ENCODE measurements around the gene WDR27.
"Not testable (repeated sequence)": the region's sequence is repeated elsewhere in the genome, so short reads cannot be mapped to it uniquely, and the experiment has no call there.

WDR27 gene

GRCh38 chr6:169659820-169660610 is 41.8 kb downstream of the WDR27 start:
- FAIRE-seq = no peak

- no peak for FAIRE-seq
These were observed 44.6 kb downstream of the WDR27 start for GRCh38 chr6:169657284-169657610.

DNA sequence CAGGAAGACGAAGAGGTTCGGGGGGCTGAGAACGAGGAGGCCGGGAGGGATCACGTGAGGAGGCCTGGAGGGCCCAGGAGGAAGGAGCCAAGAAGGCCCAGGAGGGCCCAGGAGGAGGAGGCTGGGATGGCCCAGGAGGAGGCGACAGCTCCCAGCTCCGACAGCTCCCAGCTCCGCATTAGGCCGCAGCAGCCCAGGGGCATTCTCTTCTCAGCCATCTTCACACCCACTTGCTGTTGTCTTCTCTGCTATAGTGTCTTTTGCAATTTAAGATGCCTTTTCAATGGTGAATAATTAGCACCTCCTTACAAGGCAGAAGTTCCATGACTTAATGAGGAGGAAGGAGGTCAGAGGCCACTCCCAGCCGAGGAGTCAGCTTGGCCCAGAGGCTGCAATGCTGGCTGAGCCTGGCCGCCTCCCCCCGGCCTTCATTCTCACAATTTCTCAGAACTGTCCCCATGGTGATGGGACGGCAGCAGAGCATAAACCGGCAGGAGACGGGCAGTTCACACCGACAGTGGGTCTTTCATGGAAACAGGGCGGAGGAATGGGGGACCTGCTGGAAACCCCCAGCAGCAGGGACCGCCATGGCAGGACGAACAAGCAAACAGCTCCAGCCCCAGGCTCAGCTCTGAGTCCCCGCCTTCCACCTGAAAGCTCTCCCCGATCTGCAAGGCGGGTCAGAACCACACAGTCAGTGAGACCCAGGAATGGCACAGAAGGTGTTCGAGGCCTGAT is 45.1 kb downstream of the WDR27 start:
- FAIRE-seq = no peak

DNA sequence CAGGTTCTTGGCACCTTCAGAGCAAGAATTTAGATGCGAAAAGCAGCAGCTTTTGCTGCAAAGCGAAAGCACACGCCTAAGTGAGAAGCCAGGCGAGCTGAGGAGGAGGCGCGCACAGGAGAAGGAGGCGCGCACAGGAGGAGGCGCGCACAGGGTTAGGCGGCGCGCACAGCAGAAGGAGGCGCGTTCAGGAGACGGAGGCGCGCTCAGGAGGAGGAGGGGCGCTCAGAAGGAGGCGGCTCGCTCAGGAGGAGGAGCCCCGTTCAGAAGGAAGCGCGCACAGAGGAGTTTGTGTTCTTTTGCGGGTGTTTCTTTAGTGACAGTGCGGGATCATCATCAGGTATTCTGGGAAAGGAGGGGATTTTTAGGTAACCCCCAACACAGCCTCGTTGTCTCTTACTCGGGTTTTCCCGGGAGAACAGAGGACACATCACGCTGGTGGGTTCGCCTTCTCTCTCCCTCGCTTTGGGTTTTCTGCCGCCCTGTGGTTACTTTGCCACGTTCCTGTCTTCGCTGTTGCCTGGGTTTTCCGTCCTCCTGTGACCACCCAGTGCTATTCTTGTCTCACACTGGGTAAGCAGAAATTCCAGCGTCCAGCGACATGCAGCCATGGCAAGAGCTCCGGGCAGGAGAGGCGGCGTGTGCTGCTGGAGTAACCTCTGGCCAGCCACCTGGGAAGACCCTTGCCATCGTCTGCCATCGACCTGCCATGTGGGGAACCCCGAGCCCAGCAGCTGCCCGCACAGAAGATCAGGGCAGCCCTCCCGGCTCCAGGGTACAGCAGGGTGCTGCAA is 47.0 kb downstream of the WDR27 start:
- no peak for FAIRE-seq

- FAIRE-seq = no peak
These were observed 48.1 kb downstream of the WDR27 start for GRCh38 chr6:169653691-169654090.

- no peak for FAIRE-seq
These were observed 48.9 kb downstream of the WDR27 start for GRCh38 chr6:169652896-169653295.

DNA sequence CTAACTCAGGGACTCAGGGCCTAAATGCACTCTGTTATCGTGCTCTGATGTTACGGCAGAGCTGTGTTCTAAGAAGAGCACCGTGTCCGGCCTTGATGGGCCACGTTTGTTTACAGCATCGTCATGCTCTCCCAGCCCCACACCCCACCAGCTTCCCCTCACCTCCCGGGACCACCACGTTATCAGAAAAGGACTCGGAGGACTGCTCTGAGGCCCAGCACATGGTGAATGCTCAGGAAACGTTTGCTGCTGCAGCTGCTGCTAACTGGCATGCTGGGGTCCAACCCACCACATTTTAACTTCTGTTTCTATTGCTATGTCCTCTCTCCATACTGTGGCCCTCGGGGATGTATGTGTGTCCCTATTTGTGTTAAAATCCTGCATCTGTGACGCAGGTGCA is 50.3 kb downstream of the WDR27 start:
- FAIRE-seq = no peak

- no peak for FAIRE-seq
These were observed 50.9 kb downstream of the WDR27 start for GRCh38 chr6:169650959-169651292.

GRCh38 chr6:169650241-169650958 is 51.4 kb downstream of the WDR27 start:
- no peak for FAIRE-seq

- FAIRE-seq = no peak
These were observed 53.2 kb downstream of the WDR27 start for GRCh38 chr6:169648617-169649016.

DNA sequence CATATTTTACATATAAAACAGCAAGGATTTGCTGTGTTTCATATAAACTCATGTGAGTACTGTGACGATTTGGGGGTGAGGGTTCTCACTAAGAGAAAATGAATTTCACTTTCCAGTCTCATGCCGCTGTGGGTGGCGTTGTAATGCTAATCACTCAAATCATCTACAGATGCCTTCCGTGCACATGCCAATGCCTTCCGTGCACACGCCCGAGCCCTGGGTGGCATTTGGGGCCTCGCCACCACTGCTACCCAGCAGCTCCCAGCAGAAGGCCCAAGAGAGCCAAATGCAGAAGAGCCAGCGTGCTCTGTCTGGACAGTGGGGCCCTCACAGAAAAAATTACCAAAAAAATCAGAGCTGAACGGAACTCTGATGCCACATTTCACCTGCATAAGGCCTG is 53.7 kb downstream of the WDR27 start:
- no peak for FAIRE-seq

- FAIRE-seq = no peak
These were observed 54.2 kb downstream of the WDR27 start for GRCh38 chr6:169647637-169648036.

DNA sequence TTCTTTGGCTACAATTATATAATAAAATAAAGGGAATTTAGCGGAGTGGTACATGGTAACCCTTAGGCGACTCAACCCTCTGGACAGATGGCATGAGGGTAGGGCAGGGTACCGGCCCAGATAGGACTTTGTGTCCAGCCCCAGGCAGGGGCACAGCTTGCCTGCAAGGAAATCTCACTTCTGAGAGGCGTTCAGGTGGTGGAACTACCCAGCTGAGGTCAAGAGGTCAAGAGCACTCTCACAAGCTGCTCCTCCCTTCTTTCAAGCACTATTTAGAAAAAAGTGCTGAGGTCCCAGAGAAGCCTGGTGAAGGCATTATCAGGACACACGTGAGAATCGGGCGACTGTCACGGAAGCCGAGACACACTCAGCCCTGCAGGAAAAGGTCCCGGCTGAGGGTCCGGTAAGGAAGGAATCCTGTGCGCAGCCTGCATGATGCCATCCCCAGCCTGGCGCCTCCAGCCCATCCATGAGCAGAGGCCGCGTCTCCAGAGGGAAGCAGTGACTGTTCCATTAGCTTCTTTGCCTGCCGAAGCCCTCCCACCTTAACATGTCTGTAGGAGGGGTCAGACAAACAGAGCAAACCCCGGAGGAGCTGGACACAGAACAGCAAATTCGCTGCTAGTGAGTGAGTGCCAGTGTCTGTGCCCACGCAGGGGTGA is 54.8 kb downstream of the WDR27 start:
- FAIRE-seq = no peak

DNA sequence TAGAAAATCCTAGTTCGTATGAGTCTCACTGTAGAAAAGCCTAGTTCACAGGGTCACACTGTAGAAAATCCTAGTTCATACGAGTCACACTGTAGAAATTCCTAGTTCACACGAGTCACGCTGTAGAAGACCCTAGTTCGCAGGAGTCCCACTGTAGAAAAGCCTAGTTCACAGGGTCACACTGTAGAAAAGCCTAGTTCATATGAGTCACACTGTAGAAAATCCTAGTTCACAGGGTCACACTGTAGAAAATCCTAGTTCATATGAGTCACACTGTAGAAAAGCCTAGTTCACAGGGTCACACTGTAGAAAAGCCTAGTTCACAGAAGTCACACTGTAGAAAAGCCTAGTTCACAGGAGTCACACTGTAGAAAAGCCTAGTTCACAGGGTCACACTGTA is 56.4 kb downstream of the WDR27 start:
- not testable (repeated sequence) for FAIRE-seq

GRCh38 chr6:169643521-169643920 is 58.3 kb downstream of the WDR27 start:
- FAIRE-seq = no peak

GRCh38 chr6:169642455-169642854 is 59.4 kb downstream of the WDR27 start:
- FAIRE-seq = no peak

GRCh38 chr6:169641461-169642085 is 60.3 kb downstream of the WDR27 start:
- FAIRE-seq = no peak

- no peak for FAIRE-seq
These were observed 60.8 kb downstream of the WDR27 start for GRCh38 chr6:169640983-169641382.

GRCh38 chr6:169640351-169640852 is 61.4 kb downstream of the WDR27 start:
- no peak for FAIRE-seq

DNA sequence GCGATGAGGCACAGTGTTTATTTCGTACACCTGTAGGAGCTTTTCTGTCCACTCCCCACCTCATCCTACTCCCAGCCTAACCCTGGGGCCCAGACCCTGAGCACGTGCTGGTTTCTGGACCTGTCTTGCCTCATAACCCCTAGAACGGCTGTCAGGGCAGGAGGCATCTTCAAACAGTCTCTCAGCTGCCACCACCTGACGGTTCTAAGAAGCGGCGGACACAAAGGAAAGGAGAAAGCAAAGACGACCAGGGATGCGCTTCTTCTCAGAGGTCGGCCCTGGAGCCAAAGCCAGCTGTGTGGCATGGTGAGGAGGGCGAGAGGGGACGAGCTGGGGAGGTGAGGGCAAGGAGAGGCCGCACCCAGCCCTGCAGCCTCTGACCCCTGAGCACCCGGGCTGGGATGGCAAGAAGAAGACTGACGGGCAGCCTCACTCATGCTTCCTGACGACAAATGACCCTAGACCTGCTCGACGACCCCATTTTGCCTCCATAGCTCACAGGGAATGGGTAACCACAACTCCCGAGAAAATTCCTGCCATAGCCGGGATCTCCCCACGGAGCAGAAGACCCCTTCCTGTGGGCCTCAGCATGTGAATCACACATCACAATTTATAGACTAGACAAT is 62.1 kb downstream of the WDR27 start:
- no peak for FAIRE-seq

DNA sequence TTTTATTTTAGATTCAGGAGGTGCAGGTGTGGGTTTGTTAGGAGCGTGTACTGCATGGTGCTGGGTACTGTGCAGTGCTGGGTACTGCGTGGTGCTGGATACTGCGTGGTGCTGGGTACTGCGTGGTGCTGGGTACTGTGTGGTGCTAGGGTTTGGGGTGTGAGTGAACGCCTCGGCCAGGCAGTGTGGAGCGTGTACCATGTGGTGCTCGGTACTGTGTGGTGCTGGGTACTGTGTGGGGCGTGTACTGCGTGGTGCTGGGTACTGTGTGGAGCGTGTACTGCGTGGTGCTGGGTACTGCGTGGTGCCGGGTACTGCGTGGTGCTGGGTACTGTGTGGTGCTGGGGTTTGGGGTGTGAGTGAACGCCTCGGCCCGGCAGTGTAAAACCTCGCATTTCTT is 62.9 kb downstream of the WDR27 start:
- no peak for FAIRE-seq
